Activated T-cell treated with anti-CD3 and anti-CD28 coated beads, Interleukin-2, amount 50 U/mL, for 24 hours (primary cell): Measurements from ENCODE around the gene ACBD4.

Experiments used
- DNase-seq: peaks from one replicate; pipeline ENCODE4 v3.0.0-alpha.2; 2020
- H3K27ac Mint-ChIP-seq: 2 replicates; pipeline ENCODE4 v1.8.0; 2020; ENCODE audit warnings: mild to moderate bottlenecking, mixed read lengths
- H3K27me3 Mint-ChIP-seq: 2 replicates; pipeline ENCODE4 v1.8.0; 2020; ENCODE audit warnings: mixed read lengths
- H3K36me3 Mint-ChIP-seq: 2 replicates; pipeline ENCODE4 v1.8.0; 2020; ENCODE audit warnings: low read depth, mixed read lengths
- H3K4me1 Mint-ChIP-seq: 2 replicates; pipeline ENCODE4 v1.8.0; 2020; ENCODE audit warnings: low read depth, mixed read lengths
- H3K4me3 Mint-ChIP-seq: 2 replicates; pipeline ENCODE4 v1.8.0; 2020; ENCODE audit warnings: mild to moderate bottlenecking, moderate library complexity, mixed read lengths
- H3K9me3 Mint-ChIP-seq: 2 replicates; pipeline ENCODE4 v1.8.0; 2020; ENCODE audit warnings: mixed read lengths

The ACBD4 gene

DNA sequence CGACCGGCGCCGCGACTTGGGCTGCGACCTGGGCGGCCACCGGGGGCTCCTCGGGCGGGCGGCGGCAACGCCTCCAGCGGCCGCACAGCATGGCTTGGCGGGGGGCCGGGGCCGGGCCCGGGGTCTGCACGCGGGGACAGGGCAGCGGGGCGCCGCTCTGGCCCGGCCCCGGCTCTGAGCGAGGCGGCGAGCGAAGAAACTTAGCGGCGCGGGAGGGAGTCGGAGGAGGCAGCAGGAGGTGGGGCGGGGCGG is 3.2 kb upstream of the ACBD4 start, which contains the start of gene PLCD3:
PLCD3 (minus strand) TSS at position 196 of the 252 bp plus-strand sequence; CDS start at position 91, 105 bp downstream.
- H3K27ac Mint-ChIP-seq = peak within 1 kb of the TSS; percentile 88
- DNase-seq = no peak
- no peaks in the 10 kb centered on the region for H3K9me3 Mint-ChIP-seq
- H3K4me1 Mint-ChIP-seq = peaks cover 20% of the 10 kb centered on the region
- H3K27me3 Mint-ChIP-seq = peaks cover 4% of the 10 kb centered on the region
- H3K4me3 Mint-ChIP-seq = peak within 1 kb of the TSS; percentile 83
- peaks cover 2% of the 10 kb centered on the region for H3K36me3 Mint-ChIP-seq

DNA sequence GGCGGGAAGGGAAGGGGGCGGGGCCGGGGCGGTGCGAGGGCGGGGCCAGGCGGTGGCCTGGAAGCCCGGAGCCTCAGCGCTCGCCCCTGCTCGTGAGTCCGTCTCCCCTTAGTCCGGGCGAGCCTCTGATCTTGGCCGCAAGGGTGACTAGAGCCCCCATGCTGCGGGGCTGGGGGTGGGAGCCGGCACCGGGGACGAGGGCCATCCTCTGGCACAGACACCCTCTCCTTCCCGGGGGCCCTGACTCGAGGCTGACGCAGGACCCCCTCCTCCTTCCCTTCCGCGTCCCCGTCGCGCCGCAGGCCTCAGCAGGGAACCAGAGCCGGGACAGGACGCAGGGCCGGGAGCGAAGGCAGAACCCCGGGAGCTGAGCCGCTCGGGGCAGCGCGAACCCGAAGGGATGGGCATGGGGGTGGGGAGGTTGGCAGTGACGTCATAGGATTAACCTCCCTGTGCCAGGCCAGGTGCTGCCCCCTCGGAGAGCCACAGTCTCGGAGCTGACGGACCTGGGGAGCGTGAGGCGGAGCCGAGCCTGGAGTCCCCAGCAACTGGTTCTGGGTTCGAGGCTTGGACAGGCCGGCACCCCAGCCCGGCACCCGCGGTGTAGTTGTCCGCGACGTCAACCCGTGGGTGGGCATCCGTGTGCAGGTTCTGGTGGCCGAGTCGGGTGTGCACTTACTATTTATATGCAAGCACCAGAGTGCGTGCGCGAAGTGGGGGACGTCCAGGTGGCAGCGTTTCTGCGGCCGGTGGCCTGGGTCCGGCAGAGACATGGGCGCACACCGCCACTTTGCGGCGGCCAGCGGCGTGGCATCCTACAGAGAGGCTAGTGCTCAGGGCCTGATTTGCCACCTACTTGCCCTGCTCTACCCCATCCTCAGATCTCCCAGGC is 2.7 kb upstream of the ACBD4 start:
- Mint-ChIP-seq H3K4me1 (peaks cover 20% of the 10 kb centered on the region), H3K4me3 (peak overlapping the region; percentile 83), H3K36me3 (peaks cover 2% of the 10 kb centered on the region), H3K27me3 (peaks cover 4% of the 10 kb centered on the region), H3K27ac (peak overlapping the region; percentile 88), H3K9me3 (no peaks in the 10 kb centered on the region)
- peak; percentile 87 for DNase-seq

DNA sequence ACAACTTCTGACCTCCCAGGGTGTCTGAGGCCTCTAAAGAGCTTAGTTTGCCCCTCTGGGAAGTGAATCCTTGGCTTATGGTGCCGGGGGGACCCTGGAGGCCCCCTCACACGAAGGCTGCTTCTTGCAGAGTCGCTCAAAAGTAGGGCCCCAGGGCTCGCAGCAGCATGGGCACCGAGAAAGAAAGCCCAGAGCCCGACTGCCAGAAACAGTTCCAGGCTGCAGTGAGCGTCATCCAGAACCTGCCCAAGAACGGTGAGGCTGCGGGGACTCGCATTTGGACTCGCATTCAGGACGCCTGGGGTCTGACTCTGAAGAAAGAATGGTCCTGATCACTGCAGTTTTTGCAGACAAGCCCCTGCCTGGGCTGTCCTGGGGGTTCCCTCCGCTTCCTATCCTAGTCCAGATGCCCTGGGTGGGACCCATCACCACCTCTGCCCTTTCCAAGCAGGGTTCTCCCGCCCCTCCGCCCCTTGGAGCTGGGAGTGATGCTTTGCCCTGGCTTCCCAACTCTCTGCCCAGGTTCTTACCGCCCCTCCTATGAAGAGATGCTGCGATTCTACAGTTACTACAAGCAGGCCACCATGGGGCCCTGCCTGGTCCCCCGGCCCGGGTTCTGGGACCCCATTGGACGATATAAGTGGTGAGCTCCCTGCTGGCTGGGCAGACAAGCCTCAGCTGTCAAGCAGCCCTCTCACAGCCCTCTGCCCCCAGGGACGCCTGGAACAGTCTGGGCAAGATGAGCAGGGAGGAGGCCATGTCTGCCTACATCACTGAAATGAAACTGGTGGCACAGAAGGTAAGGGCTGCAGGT is 698 bp downstream of the ACBD4 start:
- DNase-seq = no peak
- H3K27me3 Mint-ChIP-seq = peaks cover 3% of the 10 kb centered on the region
- H3K4me1 Mint-ChIP-seq = peaks cover 20% of the 10 kb centered on the region
- H3K9me3 Mint-ChIP-seq = no peaks in the 10 kb centered on the region
- peak overlapping the region; percentile 85 for H3K27ac Mint-ChIP-seq
- H3K4me3 Mint-ChIP-seq = peak overlapping the region; percentile 86
- peaks cover 5% of the 10 kb centered on the region for H3K36me3 Mint-ChIP-seq

DNA sequence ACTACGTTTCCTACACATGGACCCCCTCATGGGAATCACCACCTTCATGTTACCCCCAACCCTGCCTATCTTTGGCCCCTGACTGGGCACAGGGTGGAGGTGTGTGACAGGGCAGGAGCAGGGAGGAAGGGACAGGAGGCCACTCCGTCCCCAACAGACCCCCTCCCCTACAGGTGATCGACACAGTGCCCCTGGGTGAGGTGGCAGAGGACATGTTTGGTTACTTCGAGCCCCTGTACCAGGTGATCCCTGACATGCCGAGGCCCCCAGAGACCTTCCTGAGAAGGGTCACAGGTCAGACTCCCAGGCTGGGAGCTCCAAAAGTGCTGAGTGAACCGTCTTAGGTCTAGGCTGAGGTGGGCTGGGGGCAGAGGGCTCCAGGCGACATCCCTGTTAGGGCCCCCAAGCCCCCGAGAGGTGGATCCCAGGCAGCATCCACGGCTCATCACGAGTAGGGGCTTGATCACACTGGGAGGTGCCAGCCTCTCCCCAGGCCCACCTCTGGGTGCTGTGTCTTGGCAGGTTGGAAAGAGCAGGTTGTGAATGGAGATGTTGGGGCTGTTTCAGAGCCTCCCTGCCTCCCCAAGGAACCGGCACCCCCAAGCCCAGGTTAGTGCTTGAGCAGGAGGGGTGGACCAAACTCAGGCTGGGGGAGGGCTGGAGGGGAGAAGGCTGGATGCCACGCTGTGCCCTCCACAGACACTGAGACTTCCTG is 1.5 kb downstream of the ACBD4 start:
- no peaks in the 10 kb centered on the region for H3K27me3 Mint-ChIP-seq
- no peaks in the 10 kb centered on the region for H3K9me3 Mint-ChIP-seq
- H3K4me3 Mint-ChIP-seq = peak overlapping the region; percentile 86
- H3K4me1 Mint-ChIP-seq = peaks cover 20% of the 10 kb centered on the region
- H3K27ac Mint-ChIP-seq = peak overlapping the region; percentile 66
- peaks cover 5% of the 10 kb centered on the region for H3K36me3 Mint-ChIP-seq
- DNase-seq = no peak

DNA sequence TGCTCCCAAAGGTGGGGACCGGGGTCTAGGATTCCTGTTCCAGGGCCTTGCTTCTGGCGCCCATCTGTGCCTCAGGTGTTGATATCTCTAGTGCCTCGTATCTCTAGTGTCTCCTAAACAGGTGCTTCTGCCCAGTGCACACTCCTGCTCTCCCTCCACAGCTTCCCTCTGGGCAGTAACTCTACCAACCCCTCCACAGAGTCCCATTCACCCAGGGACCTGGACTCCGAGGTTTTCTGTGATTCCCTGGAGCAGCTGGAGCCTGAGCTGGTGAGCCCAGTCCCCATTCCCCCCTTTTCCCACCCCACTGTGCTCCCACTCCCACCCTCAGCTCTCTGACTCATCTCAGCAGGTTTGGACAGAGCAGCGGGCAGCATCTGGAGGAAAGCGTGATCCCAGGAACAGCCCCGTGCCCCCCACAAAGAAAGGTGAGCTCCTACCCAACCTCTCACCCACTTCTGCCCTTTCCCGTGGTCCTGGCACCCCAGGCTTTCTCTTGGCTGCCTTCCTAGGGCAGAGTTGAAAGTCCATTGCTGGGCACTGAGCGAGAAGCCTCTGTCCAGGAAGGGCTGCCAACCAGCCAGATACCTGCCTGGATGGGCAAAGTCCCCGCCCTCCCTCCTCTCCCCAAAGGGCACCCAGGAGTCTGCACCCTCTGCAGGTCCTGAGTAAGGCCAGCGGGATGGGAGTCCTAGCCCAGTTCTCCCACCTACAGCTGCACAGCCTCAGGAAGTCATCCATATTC is 2.2 kb downstream of the ACBD4 start:
- H3K27me3 Mint-ChIP-seq = no peaks in the 10 kb centered on the region
- H3K4me1 Mint-ChIP-seq = peaks cover 21% of the 10 kb centered on the region
- peaks cover 5% of the 10 kb centered on the region for H3K36me3 Mint-ChIP-seq
- no peak for DNase-seq
- H3K27ac Mint-ChIP-seq = peak overlapping the region; percentile 33
- H3K4me3 Mint-ChIP-seq = no peak overlapping the region
- no peaks in the 10 kb centered on the region for H3K9me3 Mint-ChIP-seq

DNA sequence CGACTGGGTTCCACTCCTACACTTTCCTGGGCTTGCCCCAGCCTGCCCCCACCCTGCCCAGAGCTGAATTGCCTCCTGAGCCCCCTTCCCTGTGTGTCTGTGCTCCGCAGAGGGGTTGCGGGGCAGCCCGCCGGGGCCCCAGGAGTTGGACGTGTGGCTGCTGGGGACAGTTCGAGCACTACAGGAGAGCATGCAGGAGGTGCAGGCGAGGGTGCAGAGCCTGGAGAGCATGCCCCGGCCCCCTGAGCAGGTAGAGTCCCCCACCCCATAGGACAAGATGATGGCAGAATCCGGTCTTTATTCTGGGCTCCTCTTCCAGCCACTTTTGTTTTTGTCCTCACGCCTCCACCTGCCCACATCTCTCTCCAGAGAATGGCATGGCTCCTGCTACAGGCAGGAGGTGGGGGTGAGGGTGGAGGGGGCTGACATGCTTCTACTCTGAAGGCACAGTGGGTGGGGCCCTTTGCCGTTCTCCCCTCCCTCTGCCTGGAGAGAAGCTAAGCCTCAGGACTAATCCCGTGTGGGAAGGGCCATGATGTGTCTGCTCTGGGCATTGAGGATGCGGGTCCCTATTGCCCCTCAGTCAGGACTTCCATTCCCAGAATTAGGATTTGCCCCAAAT is 3.5 kb downstream of the ACBD4 start:
- no peaks in the 10 kb centered on the region for H3K9me3 Mint-ChIP-seq
- no peak overlapping the region for H3K27ac Mint-ChIP-seq
- peaks cover 5% of the 10 kb centered on the region for H3K36me3 Mint-ChIP-seq
- H3K27me3 Mint-ChIP-seq = no peaks in the 10 kb centered on the region
- H3K4me1 Mint-ChIP-seq = peaks cover 22% of the 10 kb centered on the region
- H3K4me3 Mint-ChIP-seq = no peak overlapping the region
- DNase-seq = no peak

DNA sequence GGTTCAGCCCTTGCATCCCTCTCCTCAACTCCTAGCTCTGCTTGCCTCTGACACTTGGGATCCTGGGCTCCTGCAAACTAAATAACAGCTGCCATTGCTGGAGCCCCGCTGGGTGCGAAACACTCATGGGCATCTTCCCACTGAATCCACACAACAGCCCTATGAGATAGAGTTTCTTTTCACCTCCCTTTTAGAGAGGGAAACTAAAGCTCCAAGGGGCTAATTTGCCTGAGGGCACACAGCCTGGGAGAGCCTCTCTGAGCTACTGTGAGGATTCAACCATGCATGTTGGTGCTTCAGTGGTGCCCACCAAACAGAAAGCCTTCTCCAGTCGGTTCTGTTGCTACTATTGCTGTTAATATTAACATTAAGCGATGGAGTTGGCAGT is 4.0 kb downstream of the ACBD4 start:
- peaks cover 24% of the 10 kb centered on the region for H3K4me1 Mint-ChIP-seq
- no peak overlapping the region for H3K27ac Mint-ChIP-seq
- no peak for DNase-seq
- H3K36me3 Mint-ChIP-seq = peaks cover 5% of the 10 kb centered on the region
- H3K9me3 Mint-ChIP-seq = no peaks in the 10 kb centered on the region
- no peak overlapping the region for H3K4me3 Mint-ChIP-seq
- no peaks in the 10 kb centered on the region for H3K27me3 Mint-ChIP-seq

DNA sequence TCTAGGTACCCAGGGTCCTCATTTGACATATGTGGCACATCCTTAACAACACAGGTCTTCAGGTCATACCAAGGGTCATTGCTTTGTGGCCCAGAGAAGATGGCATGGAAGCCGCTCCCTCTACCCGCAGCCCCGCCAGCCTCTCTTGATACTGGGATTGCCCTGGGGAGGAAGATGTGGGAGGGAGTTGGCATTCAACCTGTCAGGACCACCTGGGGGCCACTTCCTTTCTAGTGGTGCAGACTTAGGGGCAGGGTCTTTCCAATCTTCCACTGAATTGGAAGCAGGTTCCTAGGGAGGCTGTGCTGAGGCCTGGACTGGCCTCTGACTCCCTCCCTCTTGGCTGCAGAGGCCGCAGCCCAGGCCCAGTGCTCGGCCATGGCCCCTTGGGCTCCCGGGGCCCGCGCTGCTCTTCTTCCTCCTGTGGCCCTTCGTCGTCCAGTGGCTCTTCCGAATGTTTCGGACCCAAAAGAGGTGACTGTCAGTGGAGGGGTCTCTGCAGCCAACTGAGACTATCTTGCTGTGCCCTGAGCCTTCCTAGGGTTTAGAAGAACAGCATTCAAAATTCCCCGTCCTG is 7.7 kb downstream of the ACBD4 start:
- Mint-ChIP-seq H3K27me3 (no peaks in the 10 kb centered on the region), H3K27ac (peak overlapping the region; percentile 81), H3K36me3 (peaks cover 14% of the 10 kb centered on the region), H3K9me3 (no peaks in the 10 kb centered on the region), H3K4me1 (peaks cover 40% of the 10 kb centered on the region), H3K4me3 (peak overlapping the region; percentile 51)
- no peak for DNase-seq

DNA sequence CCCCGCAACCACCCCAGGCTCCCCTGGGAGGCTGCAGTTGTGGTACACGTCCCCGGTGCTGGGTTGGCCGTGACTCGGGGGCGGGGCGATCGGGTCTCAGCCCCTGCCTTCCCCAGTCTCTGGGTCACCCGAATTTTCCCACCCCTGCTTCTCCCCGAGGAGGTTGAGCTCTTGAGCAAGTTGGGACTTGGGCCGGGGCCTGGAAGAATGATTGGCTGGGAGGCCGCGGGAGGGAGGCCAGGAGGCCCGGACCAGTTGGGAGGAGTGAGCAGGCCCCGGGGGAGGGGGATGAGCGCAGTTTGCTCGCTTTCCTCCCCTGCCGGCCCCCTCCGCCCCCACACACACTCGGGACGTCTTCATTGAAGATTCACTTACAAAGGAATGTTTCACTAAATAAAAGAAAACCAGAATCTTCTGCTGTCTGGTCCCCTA is 8.3 kb downstream of the ACBD4 start:
- peak overlapping the region; percentile 51 for H3K4me3 Mint-ChIP-seq
- no peaks in the 10 kb centered on the region for H3K9me3 Mint-ChIP-seq
- no peak for DNase-seq
- peaks cover 18% of the 10 kb centered on the region for H3K36me3 Mint-ChIP-seq
- H3K4me1 Mint-ChIP-seq = peaks cover 40% of the 10 kb centered on the region
- H3K27ac Mint-ChIP-seq = peak overlapping the region; percentile 81
- H3K27me3 Mint-ChIP-seq = no peaks in the 10 kb centered on the region

DNA sequence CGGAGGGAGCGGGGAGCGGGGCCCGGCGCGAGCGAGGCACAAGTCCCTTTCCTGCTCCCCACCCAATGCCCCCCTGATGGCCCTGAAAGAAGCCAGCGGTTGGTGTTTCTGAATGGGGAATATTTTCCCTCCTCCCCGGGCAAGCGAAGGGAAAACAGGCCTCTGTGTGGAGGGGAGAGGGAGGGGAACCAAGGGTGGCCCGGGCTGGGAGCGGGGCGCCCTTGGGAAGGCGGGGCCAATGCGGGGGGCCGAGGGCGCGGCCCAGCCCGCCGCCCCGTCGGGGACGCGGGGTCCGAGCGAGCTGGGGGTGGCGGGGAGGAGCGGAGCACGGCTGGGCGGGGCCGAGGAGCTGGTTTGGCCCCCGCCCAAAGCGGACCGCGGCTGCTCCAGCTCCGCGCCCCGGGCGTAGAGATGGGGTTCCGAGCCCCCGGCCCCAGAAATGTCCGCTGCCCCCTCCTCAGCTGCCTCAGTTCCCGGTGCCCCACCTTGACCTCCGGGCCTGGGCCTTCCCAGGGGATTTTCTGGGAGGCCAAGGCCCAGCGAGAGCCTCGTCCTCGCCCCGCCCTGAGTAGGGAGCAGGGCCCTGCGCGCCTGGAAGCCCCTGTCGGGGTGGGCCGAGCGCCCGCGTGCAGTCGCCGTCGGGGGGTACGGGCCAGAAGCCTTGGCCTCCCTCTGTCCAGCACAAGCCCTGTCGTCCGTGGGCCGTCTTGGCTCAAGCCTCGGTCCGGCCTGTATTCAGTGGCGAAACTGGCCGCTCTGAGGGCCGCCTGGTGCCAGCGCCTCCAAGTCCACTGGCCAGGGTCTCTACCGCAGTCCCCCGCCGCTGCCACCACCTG is 8.9 kb downstream of the ACBD4 start:
- H3K27ac Mint-ChIP-seq = peak overlapping the region; percentile 81
- no peaks in the 10 kb centered on the region for H3K9me3 Mint-ChIP-seq
- no peaks in the 10 kb centered on the region for H3K27me3 Mint-ChIP-seq
- H3K4me3 Mint-ChIP-seq = peak overlapping the region; percentile 51
- peaks cover 25% of the 10 kb centered on the region for H3K36me3 Mint-ChIP-seq
- peaks cover 40% of the 10 kb centered on the region for H3K4me1 Mint-ChIP-seq
- peak; percentile 66 for DNase-seq

DNA sequence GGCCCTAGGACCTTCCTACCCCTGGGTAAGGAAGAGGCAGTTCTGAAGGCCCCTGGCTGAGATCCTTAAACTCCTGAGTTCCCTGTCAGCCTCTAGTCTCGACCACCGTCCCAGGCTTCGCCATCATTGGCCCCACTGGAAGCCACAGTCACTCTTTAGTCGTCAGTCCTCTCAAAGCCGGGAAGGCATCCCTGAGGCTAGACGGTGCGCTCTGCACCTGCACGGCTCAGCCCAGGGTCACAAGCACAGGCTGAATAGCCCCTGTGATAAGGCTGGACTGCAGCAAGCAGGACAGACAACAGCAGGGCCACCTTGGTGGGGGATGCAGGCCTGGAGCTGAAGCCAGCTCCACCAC is 9.5 kb downstream of the ACBD4 start:
- no peaks in the 10 kb centered on the region for H3K27me3 Mint-ChIP-seq
- DNase-seq = no peak
- peaks cover 31% of the 10 kb centered on the region for H3K36me3 Mint-ChIP-seq
- no peaks in the 10 kb centered on the region for H3K9me3 Mint-ChIP-seq
- peak overlapping the region; percentile 31 for H3K27ac Mint-ChIP-seq
- H3K4me1 Mint-ChIP-seq = peaks cover 44% of the 10 kb centered on the region
- peak overlapping the region; percentile 43 for H3K4me3 Mint-ChIP-seq

DNA sequence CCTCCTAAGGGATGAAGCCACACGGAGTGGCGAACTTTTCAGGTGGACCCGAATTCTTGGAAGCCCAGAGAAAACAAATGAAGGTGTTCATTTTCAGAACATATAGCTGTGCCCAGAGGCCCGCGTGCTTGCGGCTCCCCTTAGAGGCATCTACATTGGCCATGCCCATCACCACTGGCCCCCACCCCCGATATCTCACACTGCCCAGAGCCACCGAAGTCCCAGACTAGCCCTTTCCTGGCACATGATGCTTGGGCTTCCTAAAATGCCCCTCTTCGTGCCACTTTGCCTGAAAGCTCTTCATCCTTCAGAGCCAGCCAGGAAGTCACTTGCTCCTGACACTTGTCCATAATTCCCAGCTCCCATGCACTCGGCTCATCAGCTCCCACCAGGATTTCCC is 10.7 kb downstream of the ACBD4 start:
- Mint-ChIP-seq H3K36me3 (peaks cover 41% of the 10 kb centered on the region), H3K27me3 (no peaks in the 10 kb centered on the region), H3K9me3 (no peaks in the 10 kb centered on the region), H3K4me3 (peak overlapping the region; percentile 97), H3K4me1 (peaks cover 50% of the 10 kb centered on the region), H3K27ac (peak overlapping the region; percentile 100)
- DNase-seq = no peak

DNA sequence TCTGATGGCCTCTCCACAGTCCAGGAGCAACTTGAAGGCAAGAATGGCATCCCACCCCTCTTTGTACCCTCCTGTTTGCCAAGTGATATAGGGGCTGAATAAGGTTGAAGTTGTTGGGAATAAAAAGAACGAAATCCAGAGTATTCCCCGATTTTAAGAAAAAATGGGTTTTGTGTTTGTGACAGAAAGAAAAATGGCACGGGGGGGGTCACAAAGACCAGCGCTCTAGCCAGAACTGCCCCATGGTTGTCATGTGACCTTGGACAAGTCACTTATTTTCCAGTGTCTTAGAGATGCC is 11.1 kb downstream of the ACBD4 start:
- H3K27me3 Mint-ChIP-seq = no peaks in the 10 kb centered on the region
- DNase-seq = no peak
- H3K4me1 Mint-ChIP-seq = peaks cover 54% of the 10 kb centered on the region
- H3K36me3 Mint-ChIP-seq = peaks cover 45% of the 10 kb centered on the region
- no peaks in the 10 kb centered on the region for H3K9me3 Mint-ChIP-seq
- H3K4me3 Mint-ChIP-seq = peak overlapping the region; percentile 97
- H3K27ac Mint-ChIP-seq = peak overlapping the region; percentile 100
